GM18951 (cell line): ENCODE results near the gene PIGV.
"Not testable (repeated sequence)": the region's sequence is repeated elsewhere in the genome, so short reads cannot be mapped to it uniquely, and the experiment has no call there.

ENCODE experiments used
- POLR2A ChIP-seq: IDR thresholded peaks from 4 replicates; pipeline ENCODE4 v1.6.1; 2011; ENCODE audit warnings: mild to moderate bottlenecking; ENCODE audit not compliant: insufficient read length, insufficient read depth; ENCODE audit errors: extremely low read depth
- in situ Hi-C: fragments of 300-500 bp; cut with MboI; formaldehyde crosslinking; loops from one replicate; pipeline ENCODE4 v1.12.0; 2022; ENCODE audit warnings: low sequenced_read_pairs, mixed read lengths, inconsistent platforms; ENCODE audit not compliant: unreplicated experiment

The PIGV gene

DNA sequence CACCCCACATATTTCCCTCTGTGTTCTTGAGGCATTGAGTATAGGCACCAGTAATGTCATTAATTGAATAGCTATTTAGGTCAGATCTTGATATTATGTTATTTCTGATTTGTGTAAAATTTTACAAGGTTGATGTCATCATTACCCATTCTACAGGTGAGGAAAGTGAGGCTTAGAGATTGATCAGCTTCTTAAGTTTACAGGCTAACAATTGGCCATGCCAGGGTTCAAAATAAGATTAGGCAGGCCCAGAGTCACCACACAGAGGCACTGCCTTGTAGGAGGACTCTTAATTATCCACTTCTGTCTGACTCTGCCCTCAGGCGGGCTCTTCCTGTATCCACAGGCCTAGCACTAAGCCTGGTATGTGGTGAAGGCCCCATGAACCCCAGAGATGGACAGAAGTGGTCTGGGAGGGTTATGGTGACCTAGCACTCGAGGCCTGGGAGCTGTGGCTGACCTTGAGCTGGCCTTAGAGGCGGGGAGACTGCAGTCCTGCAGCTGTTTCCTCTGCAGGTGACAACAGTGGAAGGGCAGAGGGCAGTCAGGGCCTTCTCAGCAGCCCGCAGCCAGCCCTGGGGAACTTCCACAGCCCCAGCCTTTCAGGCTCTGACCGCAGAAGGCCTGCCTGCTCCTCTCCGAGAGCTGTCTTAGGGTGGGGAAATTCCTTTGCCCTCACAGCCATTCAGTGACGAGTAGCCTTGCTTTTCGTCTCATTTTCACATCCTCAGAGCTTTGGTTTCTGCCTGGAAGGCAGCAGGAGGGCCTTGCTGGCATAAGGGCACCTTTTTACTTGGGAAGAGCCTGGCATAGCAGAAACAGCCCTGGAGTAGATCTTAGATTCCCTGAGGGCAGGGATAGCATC, 51.0 kb downstream of the PIGV start:
- in situ Hi-C loops, result no loop called here
- TF ChIP-seq POLR2A, result peak; percentile 26

DNA sequence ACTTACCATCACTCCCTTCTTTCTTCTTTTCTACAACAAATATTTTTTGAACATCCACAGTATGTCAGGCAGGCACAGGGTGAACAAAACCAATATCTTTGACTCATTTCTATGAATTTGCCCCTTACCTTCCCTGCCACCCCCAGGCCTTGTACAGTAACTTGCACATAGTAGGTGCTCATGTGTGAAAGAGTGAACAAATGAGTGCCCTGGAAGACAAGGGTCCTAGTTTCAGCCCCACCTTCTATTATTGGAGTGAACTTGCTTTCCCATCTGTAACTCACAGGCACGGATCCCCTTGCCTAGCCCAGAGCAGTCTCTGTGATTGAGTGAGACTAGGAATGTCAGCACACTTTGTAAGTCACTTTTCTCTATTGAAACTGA, 51.6 kb downstream of the PIGV start:
- in situ Hi-C loops, result no loop called here
- TF ChIP-seq POLR2A, result no peak

DNA sequence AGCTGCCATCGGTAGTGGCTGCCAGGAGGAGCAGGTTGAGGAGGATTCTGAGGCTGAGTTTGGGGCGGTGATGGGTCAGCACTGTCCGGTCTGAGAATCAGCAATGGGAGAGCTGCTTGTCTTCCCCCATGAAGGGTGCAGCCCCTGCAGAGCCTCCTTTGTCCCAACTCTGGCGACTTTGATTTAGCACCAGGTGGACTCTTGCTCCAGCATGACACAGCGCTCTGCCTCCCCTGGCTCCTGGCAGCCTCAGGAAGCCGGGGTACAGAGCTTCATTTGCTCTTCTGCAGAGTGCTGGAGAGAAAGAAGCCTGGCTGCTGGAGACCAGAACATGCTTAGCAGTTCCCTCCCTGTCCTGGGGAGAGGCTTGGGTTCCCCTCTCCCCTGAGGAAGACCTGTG, 52.0 kb downstream of the PIGV start:
- in situ Hi-C loops, result no loop called here
- no peak for TF ChIP-seq POLR2A

DNA sequence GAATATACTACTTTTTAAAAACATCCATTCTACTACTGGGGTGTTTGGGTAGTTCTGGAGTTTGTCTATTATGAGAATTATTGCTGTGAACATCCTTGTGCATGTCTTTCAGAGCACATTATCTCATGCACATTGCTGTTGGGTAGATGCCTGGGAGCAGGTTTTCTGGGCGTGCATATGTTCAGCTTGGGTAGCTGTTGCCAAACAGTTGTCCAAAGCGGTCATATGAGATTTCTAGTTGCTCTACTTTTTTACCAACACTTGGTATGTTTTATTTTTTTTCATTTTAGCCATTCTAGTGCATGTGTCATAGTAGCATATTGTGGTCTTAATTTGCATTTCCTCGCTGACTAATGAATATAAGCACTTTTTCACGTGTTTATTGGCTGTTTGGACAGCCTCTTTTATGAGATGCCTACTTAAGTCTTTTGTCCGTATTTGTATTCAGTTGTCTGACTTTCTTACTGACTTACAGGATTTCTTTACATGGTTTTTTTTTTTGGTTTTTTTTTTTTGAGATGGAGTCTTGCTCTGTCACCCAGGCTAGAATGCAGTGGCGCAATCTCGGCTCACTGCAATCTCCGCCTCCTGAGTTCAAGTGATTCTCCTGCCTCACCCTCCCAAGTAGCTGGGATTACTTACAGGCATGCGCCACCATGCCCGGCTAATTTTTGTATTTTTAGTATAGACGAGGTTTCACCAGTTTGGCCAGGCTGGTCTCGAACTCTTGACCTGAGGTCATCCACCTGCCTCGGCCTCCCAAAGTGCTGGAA, 56.9 kb downstream of the PIGV start:
- in situ Hi-C loops, result no loop called here
- TF ChIP-seq POLR2A, result no peak

DNA sequence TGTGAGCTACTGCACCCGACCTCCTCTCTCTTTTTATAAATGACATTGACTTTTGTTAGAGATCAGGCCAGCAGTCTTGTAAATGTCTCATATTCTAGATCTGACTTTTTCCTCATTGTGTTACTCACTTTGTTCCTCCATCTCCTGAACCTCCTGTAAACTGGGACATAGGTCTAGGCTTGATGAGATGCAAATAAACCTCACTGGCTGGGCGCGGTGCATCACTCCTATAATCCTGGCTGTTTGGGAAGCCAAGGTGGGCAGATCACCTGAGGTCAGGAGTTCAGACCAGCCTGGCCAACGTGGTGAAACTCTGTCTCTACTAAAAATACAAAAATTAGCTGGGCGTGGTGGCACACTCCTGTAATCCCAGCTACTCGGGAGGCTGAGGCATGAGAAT, 60.1 kb downstream of the PIGV start:
- in situ Hi-C loops, result not testable (repeated sequence)
